C4-2B (cell line): ENCODE measurements around the gene TPSB2.

ENCODE experiments used
- CTCF ChIP-seq: fragments of 450-650 bp; conservative IDR thresholded peaks from 2 replicates; pipeline ENCODE4 v1.5.1; 2017; ENCODE audit warnings: mild to moderate bottlenecking
- ZFX ChIP-seq: fragments of 450-650 bp; IDR thresholded peaks from 2 replicates; pipeline ENCODE4 v1.6.1; 2017

GRCh38 chr16:1192384-1193073 lies 37.5 kb downstream of the TPSB2 start:
- TF ChIP-seq CTCF (no peak), ZFX (no peak)
